Measurements from ENCODE around the gene FARSA.
"Not testable (repeated sequence)": the region's sequence is repeated elsewhere in the genome, so short reads cannot be mapped to it uniquely, and the experiment has no call there.

FARSA gene

GRCh38 chr19:12965017-12965811 lies 31.7 kb upstream of the FARSA start:
- TF ChIP-seq ZFP3 (CRISPR knock-in tag; IDR thresholded peaks at IDR 0.05) (peak; percentile 97), ISL1 (CRISPR knock-in tag; IDR thresholded peaks at IDR 0.05) (no peak), PATZ1 (CRISPR knock-in tag; IDR thresholded peaks at IDR 0.05; ENCODE audit: borderline replicate concordance) (peak; percentile 96)
- ATAC-seq: peak; percentile 94

- ATAC-seq: no peak
- TF ChIP-seq ISL1 (CRISPR knock-in tag; IDR thresholded peaks at IDR 0.05) (no peak), ZC3H10 (CRISPR knock-in tag; IDR thresholded peaks at IDR 0.05) (no peak), PATZ1 (CRISPR knock-in tag; IDR thresholded peaks at IDR 0.05; ENCODE audit: borderline replicate concordance) (no peak), TCF4 (CRISPR knock-in tag; IDR thresholded peaks at IDR 0.05; ENCODE audit: borderline replicate concordance) (no peak), ZNF70 (CRISPR knock-in tag; IDR thresholded peaks at IDR 0.05) (no peak), ZNF565 (CRISPR knock-in tag; conservative IDR thresholded peaks at IDR 0.05; ENCODE audit: low read depth) (no peak), BACH2 (CRISPR knock-in tag; IDR thresholded peaks at IDR 0.05; ENCODE audit: borderline replicate concordance) (no peak), ZFP30 (CRISPR knock-in tag; IDR thresholded peaks at IDR 0.05) (no peak), CSDC2 (CRISPR knock-in tag; IDR thresholded peaks at IDR 0.05) (no peak), OSR1 (CRISPR knock-in tag; IDR thresholded peaks at IDR 0.05) (no peak), SNAI2 (CRISPR knock-in tag; IDR thresholded peaks at IDR 0.05) (no peak), PPARA (CRISPR knock-in tag; IDR thresholded peaks at IDR 0.05; ENCODE audit: borderline replicate concordance) (no peak), ZFP3 (CRISPR knock-in tag; IDR thresholded peaks at IDR 0.05) (no peak), ARNTL (CRISPR knock-in tag; IDR thresholded peaks at IDR 0.05; ENCODE audit: borderline replicate concordance, low read depth) (no peak), GLIS3 (CRISPR knock-in tag; IDR thresholded peaks at IDR 0.05) (no peak)
- TF ChIP-seq, protein P1, sequence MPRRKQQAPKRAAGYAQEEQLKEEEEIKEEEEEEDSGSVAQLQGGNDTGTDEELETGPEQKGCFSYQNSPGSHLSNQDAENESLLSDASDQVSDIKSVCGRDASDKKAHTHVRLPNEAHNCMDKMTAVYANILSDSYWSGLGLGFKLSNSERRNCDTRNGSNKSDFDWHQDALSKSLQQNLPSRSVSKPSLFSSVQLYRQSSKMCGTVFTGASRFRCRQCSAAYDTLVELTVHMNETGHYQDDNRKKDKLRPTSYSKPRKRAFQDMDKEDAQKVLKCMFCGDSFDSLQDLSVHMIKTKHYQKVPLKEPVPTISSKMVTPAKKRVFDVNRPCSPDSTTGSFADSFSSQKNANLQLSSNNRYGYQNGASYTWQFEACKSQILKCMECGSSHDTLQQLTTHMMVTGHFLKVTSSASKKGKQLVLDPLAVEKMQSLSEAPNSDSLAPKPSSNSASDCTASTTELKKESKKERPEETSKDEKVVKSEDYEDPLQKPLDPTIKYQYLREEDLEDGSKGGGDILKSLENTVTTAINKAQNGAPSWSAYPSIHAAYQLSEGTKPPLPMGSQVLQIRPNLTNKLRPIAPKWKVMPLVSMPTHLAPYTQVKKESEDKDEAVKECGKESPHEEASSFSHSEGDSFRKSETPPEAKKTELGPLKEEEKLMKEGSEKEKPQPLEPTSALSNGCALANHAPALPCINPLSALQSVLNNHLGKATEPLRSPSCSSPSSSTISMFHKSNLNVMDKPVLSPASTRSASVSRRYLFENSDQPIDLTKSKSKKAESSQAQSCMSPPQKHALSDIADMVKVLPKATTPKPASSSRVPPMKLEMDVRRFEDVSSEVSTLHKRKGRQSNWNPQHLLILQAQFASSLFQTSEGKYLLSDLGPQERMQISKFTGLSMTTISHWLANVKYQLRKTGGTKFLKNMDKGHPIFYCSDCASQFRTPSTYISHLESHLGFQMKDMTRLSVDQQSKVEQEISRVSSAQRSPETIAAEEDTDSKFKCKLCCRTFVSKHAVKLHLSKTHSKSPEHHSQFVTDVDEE (CRISPR knock-in tag; IDR thresholded peaks at IDR 0.05): no peak
- TF ChIP-seq, protein P2, sequence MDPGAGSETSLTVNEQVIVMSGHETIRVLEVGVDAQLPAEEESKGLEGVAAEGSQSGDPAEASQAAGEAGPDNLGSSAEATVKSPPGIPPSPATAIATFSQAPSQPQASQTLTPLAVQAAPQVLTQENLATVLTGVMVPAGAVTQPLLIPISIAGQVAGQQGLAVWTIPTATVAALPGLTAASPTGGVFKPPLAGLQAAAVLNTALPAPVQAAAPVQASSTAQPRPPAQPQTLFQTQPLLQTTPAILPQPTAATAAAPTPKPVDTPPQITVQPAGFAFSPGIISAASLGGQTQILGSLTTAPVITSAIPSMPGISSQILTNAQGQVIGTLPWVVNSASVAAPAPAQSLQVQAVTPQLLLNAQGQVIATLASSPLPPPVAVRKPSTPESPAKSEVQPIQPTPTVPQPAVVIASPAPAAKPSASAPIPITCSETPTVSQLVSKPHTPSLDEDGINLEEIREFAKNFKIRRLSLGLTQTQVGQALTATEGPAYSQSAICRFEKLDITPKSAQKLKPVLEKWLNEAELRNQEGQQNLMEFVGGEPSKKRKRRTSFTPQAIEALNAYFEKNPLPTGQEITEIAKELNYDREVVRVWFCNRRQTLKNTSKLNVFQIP (CRISPR knock-in tag; IDR thresholded peaks at IDR 0.05; ENCODE audit: borderline replicate concordance, low read depth): no peak
- TF ChIP-seq, protein P3, sequence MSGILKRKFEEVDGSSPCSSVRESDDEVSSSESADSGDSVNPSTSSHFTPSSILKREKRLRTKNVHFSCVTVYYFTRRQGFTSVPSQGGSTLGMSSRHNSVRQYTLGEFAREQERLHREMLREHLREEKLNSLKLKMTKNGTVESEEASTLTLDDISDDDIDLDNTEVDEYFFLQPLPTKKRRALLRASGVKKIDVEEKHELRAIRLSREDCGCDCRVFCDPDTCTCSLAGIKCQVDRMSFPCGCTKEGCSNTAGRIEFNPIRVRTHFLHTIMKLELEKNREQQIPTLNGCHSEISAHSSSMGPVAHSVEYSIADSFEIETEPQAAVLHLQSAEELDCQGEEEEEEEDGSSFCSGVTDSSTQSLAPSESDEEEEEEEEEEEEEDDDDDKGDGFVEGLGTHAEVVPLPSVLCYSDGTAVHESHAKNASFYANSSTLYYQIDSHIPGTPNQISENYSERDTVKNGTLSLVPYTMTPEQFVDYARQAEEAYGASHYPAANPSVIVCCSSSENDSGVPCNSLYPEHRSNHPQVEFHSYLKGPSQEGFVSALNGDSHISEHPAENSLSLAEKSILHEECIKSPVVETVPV (CRISPR knock-in tag; IDR thresholded peaks at IDR 0.05): no peak
Observed at GRCh38 chr19:12959481-12959880, 26.0 kb upstream of the FARSA start.

DNA sequence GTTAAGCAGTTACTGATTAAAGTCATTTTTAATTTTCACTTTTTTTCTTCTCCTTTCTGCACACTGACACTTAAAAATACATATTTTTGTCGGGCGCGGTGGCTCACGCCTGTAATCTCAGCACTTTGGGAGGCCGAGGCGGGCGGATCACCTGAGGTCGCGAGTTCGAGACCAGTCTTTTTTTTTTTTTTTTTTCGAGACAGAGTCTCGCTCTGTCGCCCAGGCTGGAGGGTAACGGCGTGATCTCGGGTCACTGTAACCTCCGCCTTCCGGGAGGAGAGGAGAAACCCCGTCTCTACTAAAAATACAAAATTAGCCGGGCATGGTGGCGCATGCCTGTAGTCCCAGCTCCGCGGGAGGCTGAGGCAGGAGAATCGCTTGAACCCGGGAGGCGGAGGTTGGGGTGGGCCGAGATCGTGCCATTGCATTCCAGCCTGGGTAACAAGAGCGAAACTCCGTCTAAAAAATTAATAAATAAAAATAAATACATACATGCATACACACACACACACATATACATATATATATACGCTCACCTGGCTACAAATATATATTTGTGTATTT lies 24.0 kb upstream of the FARSA start:
- not testable (repeated sequence) for ATAC-seq

All from SK-N-SH treated with all-trans-retinoic acid at 6 μM for 48 hours (cell line).